Neural cell (in vitro differentiated cells): ENCODE results near the gene LYAR. TPM values are rescaled to one million over a fixed set of nuclear protein-coding genes. Genes with fewer than 3 reads are reported as not detected.

Source experiments
- H2AFZ ChIP-seq: fragments of 200-600, 300-800 bp; sonication (generic), shearing (Covaris generic); 2 replicates; pipeline ENCODE4 v1.6.0; 2014; ENCODE audit warnings: low read depth, mild to moderate bottlenecking, antibody characterized with exemption, low read length, moderate library complexity
- H3F3A ChIP-seq: fragments of 200-600 bp; shearing (Covaris generic); 2 replicates; pipeline ENCODE4 v1.6.1; 2016; ENCODE audit warnings: mild to moderate bottlenecking, moderate library complexity, mixed read lengths, antibody characterized with exemption, low read length; ENCODE audit not compliant: insufficient read depth, poor library complexity, severe bottlenecking
- H3K27ac ChIP-seq: fragments of 200-600, 300-800 bp; sonication (generic), shearing (Covaris generic); 2 replicates; pipeline ENCODE4 v1.5.1; 2014; ENCODE audit warnings: mild to moderate bottlenecking, low read length, moderate library complexity
- H3K27me3 ChIP-seq: fragments of 300-800, 200-600 bp; sonication (generic), shearing (Covaris generic); 2 replicates; pipeline ENCODE4 v1.6.0; 2014; ENCODE audit warnings: mild to moderate bottlenecking, low read depth, low read length, moderate library complexity; ENCODE audit not compliant: insufficient read depth
- H3K36me3 ChIP-seq: fragments of 300-800, 200-600 bp; sonication (generic), shearing (Covaris generic); 2 replicates; pipeline ENCODE4 v1.5.1; 2014; ENCODE audit warnings: mild to moderate bottlenecking, antibody characterized with exemption, low read length, moderate library complexity; ENCODE audit not compliant: insufficient read depth
- H3K4me2 ChIP-seq: fragments of 300-800, 200-600 bp; sonication (generic), shearing (Covaris generic); 2 replicates; pipeline ENCODE4 v1.6.0; 2014; ENCODE audit warnings: mild to moderate bottlenecking, low read length
- H3K4me3 ChIP-seq: fragments of 300-800, 200-600 bp; sonication (generic), shearing (Covaris generic); 2 replicates; pipeline ENCODE4 v1.5.1; 2014; ENCODE audit warnings: mild to moderate bottlenecking, low read length, moderate library complexity
- H3K79me2 ChIP-seq: fragments of 200-600 bp; shearing (Covaris generic); replicated peaks from 2 replicates; pipeline ENCODE4 v1.6.0; 2014; ENCODE audit warnings: mild to moderate bottlenecking, low read length, moderate library complexity; ENCODE audit not compliant: insufficient read depth
- H3K9ac ChIP-seq: fragments of 300-800, 200-600 bp; sonication (generic), shearing (Covaris generic); 2 replicates; pipeline ENCODE4 v1.6.1; 2016; ENCODE audit warnings: mild to moderate bottlenecking, low read length, mixed read lengths
- H3K9me2 ChIP-seq: fragments of 200-600 bp; shearing (Covaris generic); 2 replicates; pipeline ENCODE4 v1.6.1; 2016; ENCODE audit warnings: mild to moderate bottlenecking, low read length, mixed read lengths; ENCODE audit not compliant: insufficient read depth
- H3K9me3 ChIP-seq: fragments of 200-600, 300-800 bp; sonication (generic), shearing (Covaris generic); 2 replicates; pipeline ENCODE4 v1.6.1; 2016; ENCODE audit warnings: mild to moderate bottlenecking, mixed run types, low read length, moderate library complexity, mixed read lengths
- H4K20me1 ChIP-seq: fragments of 200-600 bp; shearing (Covaris generic); 2 replicates; pipeline ENCODE4 v1.6.1; 2016; ENCODE audit warnings: mild to moderate bottlenecking, mixed run types; ENCODE audit not compliant: insufficient read depth
- EP300 ChIP-seq: fragments of 450-650 bp; conservative IDR thresholded peaks from 2 replicates; pipeline ENCODE4 v1.6.1; 2014; ENCODE audit warnings: antibody characterized with exemption, mild to moderate bottlenecking, moderate library complexity; ENCODE audit not compliant: poor library complexity, severe bottlenecking
- EZH2 ChIP-seq: fragments of 200-600, 300-800 bp; shearing (Covaris generic), sonication (generic); IDR thresholded peaks from 2 replicates; pipeline ENCODE4 v1.6.1; 2014; ENCODE audit warnings: antibody characterized with exemption, low read length, borderline replicate concordance, mild to moderate bottlenecking; ENCODE audit not compliant: insufficient read depth, poor library complexity, severe bottlenecking
- MXI1 ChIP-seq: fragments of 450-650 bp; conservative IDR thresholded peaks from 2 replicates; pipeline ENCODE4 v1.6.1; 2014; ENCODE audit warnings: antibody characterized with exemption, mild to moderate bottlenecking; ENCODE audit not compliant: poor library complexity, severe bottlenecking
- POLR2AphosphoS5 ChIP-seq: IDR thresholded peaks from 2 replicates; pipeline ENCODE4 v1.6.1; 2012
- RAD21 ChIP-seq: fragments of 450-650 bp; conservative IDR thresholded peaks from 2 replicates; pipeline ENCODE4 v1.6.1; 2014; ENCODE audit warnings: antibody characterized with exemption, mild to moderate bottlenecking, moderate library complexity
- SMC3 ChIP-seq: fragments of 450-650 bp; conservative IDR thresholded peaks from 2 replicates; pipeline ENCODE4 v1.6.1; 2014; ENCODE audit warnings: antibody characterized with exemption, mild to moderate bottlenecking, moderate library complexity; ENCODE audit not compliant: poor library complexity
- TAF1 ChIP-seq: IDR thresholded peaks from 2 replicates; pipeline ENCODE4 v1.6.1; 2012; ENCODE audit warnings: low read depth
- polyA plus RNA-seq: library from polyadenylated mRNA; depleted of rRNA; stranded (reverse); fragments of >200 nt; gene quantifications from 2 replicates; pipeline ENCODE4 v1.2.3, GENCODE V29; 2014
- TF ChIP-seq, protein P1 (sequence below): IDR thresholded peaks from 2 replicates; pipeline ENCODE4 v1.6.1; 2012; ENCODE audit warnings: borderline replicate concordance
- TF ChIP-seq, protein P2 (sequence below): fragments of 450-650 bp; IDR thresholded peaks from 2 replicates; pipeline ENCODE4 v1.5.1; 2014; ENCODE audit warnings: antibody characterized with exemption, mild to moderate bottlenecking, moderate library complexity; ENCODE audit not compliant: poor library complexity, severe bottlenecking

LYAR gene
- polyA plus RNA-seq, 1 donor from 2014 or later: 14.7 TPM

DNA sequence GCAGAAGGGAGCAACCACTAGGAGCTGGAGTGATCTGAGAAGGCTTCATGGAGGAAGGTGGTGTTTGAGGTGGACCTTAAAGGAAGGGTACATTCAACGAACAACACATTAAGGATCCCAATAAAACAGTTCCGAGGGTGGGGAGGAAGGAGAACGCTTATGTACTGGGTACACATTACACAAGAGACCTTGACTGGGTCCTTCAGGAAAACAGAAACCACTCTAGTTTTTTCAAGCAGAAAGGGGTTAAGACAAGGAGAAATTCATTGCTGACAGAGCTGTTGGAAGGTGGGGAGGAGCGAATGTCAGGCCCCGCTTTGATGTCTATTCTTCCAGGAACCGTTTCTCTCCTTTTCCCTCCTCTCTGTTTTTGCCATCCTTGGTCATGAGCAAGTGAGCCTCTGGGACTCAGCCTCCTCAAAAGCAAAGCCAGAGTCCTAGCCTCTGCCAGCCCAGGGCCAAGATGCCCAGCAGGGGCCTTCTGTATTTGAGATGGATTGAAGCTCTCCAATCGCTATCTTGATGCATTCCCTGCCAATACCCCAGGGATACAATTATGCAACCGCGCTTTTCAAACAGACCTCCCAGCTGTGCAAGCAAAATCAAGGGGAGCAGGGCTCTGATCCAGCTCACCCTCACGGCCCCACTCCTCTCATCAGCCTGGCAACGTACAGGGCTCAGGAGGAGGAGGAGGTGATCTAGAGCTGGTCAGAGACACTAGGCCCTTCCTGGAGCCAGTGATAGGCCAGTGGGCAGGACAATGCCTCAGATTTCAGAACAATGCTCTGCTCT, 48.5 kb upstream of the LYAR start:
- no peaks in the 10 kb centered on the region for H3K9me2 ChIP-seq
- no peak overlapping the region for H3K27ac ChIP-seq
- no peaks in the 10 kb centered on the region for H3F3A ChIP-seq
- H3K79me2 ChIP-seq: no peaks in the 10 kb centered on the region
- H4K20me1 ChIP-seq: no peaks in the 10 kb centered on the region
- no peak overlapping the region for H3K9ac ChIP-seq
- no peak overlapping the region for H2AFZ ChIP-seq
- H3K9me3 ChIP-seq: no peaks in the 10 kb centered on the region
- TF ChIP-seq, protein P1, sequence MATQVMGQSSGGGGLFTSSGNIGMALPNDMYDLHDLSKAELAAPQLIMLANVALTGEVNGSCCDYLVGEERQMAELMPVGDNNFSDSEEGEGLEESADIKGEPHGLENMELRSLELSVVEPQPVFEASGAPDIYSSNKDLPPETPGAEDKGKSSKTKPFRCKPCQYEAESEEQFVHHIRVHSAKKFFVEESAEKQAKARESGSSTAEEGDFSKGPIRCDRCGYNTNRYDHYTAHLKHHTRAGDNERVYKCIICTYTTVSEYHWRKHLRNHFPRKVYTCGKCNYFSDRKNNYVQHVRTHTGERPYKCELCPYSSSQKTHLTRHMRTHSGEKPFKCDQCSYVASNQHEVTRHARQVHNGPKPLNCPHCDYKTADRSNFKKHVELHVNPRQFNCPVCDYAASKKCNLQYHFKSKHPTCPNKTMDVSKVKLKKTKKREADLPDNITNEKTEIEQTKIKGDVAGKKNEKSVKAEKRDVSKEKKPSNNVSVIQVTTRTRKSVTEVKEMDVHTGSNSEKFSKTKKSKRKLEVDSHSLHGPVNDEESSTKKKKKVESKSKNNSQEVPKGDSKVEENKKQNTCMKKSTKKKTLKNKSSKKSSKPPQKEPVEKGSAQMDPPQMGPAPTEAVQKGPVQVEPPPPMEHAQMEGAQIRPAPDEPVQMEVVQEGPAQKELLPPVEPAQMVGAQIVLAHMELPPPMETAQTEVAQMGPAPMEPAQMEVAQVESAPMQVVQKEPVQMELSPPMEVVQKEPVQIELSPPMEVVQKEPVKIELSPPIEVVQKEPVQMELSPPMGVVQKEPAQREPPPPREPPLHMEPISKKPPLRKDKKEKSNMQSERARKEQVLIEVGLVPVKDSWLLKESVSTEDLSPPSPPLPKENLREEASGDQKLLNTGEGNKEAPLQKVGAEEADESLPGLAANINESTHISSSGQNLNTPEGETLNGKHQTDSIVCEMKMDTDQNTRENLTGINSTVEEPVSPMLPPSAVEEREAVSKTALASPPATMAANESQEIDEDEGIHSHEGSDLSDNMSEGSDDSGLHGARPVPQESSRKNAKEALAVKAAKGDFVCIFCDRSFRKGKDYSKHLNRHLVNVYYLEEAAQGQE: no peak
- TF ChIP-seq EZH2: no peak
- no peak for TF ChIP-seq EP300
- TF ChIP-seq, protein P2, sequence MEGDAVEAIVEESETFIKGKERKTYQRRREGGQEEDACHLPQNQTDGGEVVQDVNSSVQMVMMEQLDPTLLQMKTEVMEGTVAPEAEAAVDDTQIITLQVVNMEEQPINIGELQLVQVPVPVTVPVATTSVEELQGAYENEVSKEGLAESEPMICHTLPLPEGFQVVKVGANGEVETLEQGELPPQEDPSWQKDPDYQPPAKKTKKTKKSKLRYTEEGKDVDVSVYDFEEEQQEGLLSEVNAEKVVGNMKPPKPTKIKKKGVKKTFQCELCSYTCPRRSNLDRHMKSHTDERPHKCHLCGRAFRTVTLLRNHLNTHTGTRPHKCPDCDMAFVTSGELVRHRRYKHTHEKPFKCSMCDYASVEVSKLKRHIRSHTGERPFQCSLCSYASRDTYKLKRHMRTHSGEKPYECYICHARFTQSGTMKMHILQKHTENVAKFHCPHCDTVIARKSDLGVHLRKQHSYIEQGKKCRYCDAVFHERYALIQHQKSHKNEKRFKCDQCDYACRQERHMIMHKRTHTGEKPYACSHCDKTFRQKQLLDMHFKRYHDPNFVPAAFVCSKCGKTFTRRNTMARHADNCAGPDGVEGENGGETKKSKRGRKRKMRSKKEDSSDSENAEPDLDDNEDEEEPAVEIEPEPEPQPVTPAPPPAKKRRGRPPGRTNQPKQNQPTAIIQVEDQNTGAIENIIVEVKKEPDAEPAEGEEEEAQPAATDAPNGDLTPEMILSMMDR: no peak
- TF ChIP-seq TAF1: no peak
- TF ChIP-seq RAD21: no peak
- TF ChIP-seq SMC3: no peak
- TF ChIP-seq MXI1: no peak
- no peak for TF ChIP-seq POLR2AphosphoS5
- H3K4me2 ChIP-seq: no peak overlapping the region
- no peaks in the 10 kb centered on the region for H3K27me3 ChIP-seq
- no peak overlapping the region for H3K4me3 ChIP-seq
- H3K36me3 ChIP-seq: no peaks in the 10 kb centered on the region

DNA sequence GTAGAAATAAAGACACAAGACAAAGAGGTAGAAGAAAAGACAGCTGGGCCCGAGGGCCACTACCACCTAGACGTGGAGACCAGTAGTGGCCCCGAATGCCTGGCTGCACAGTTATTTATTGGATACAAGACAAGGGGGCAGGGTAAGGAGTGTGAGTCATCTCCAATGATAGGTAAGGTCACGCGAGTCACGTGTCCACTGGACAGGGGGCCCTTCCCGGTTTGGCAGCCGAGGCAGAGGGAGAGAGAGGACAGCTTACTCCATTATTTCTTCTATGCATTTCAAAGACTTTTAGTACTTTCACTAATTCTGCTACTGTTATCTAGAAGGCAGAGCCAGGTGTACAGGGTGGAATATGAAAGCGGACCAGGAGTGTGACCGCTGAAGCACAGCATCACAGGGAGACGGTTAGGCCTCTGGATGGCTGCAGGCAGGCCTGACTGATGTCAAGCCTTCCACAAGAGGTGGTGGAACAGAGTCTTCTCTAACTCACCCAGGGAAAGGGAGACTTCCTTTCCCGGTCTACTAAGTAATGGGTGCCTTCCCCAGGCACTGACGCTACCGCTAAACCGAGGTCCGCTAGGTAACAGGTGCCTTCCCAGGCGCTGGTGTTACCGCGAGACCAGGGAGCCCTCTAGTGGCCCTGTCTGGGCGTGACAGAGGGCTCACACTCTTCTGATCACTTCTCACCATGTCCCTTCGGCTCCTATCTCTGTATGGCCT, 45.0 kb upstream of the LYAR start:
- H4K20me1 ChIP-seq: no peaks in the 10 kb centered on the region
- H3K4me3 ChIP-seq: no peak overlapping the region
- H3K36me3 ChIP-seq: no peaks in the 10 kb centered on the region
- H3F3A ChIP-seq: no peaks in the 10 kb centered on the region
- no peak overlapping the region for H3K27ac ChIP-seq
- H3K4me2 ChIP-seq: no peak overlapping the region
- TF ChIP-seq, protein P2: peak; percentile 61
- TF ChIP-seq EZH2 (no peak), MXI1 (no peak), RAD21 (peak; percentile 57), SMC3 (peak; percentile 47)
- no peaks in the 10 kb centered on the region for H3K9me2 ChIP-seq
- H3K27me3 ChIP-seq: no peaks in the 10 kb centered on the region
- no peaks in the 10 kb centered on the region for H3K79me2 ChIP-seq
- no peaks in the 10 kb centered on the region for H3K9me3 ChIP-seq
- no peak overlapping the region for H3K9ac ChIP-seq
- H2AFZ ChIP-seq: no peak overlapping the region
